GM12878 (cell line): ENCODE measurements around the gene ESRP2. TPM values are rescaled to one million over a fixed set of nuclear protein-coding genes. Genes with fewer than 3 reads are reported as not detected.

Source experiments
- ATAC-seq: fragments of 200-7000 bp; cut with Tn5 transposase; 3 replicates; pipeline ENCODE4 v1.9.1; 2020; ENCODE audit warnings: mild to moderate bottlenecking, moderate library complexity
- BruUV-seq: library from RNA; stranded (reverse); fragments of 400-500 nt; replicated peaks from 2 replicates; lab custom pipeline; 2021; lab: Mats Ljungman, UMichigan
- CTCF ChIA-PET: fragments of 300-600 bp; sonication (Branson Sonifier 250); formaldehyde crosslinking; extraction: SDS; loops from one replicate; lab custom pipeline; 2021; ENCODE audit warnings: inconsistent platforms; lab: Yijun Ruan, JAX
- POLR2A ChIA-PET: fragments of 350-600 bp; formaldehyde crosslinking; extraction: SDS; loops from one replicate; lab custom pipeline; 2021; ENCODE audit warnings: inconsistent platforms; lab: Charles Lee
- RAD21 ChIA-PET: fragments of 300-600 bp; sonication (Branson Sonifier 250); formaldehyde crosslinking; loops from one replicate; lab custom pipeline; 2023; ENCODE audit warnings: antibody characterized with exemption; ENCODE audit not compliant: unreplicated experiment; lab: Charles Lee
- SMC1A ChIA-PET: fragments of 300-600 bp; sonication (Branson Sonifier 250); formaldehyde crosslinking; loops from one replicate; lab custom pipeline; 2023; ENCODE audit not compliant: unreplicated experiment, uncharacterized antibody; lab: Charles Lee
- DNase-seq: peaks from one replicate; pipeline ENCODE4 v3.0.0-alpha.2; 2011; ENCODE audit warnings: low read depth, low spot score
- FAIRE-seq: peaks from 3 replicates; lab custom pipeline; 2011; peaks lifted over from hg19 to GRCh38; lab: Jason Lieb, UNC
- H2AFZ ChIP-seq: 2 replicates; pipeline ENCODE4 v1.6.0; 2011; ENCODE audit warnings: low read depth, low read length, control low read depth; ENCODE audit not compliant: control insufficient read depth
- H3K27ac ChIP-seq: 2 replicates; pipeline ENCODE4 v1.5.1; 2011; ENCODE audit warnings: control low read depth; ENCODE audit not compliant: control insufficient read depth, insufficient read depth
- H3K27me3 ChIP-seq, 2 experiments: replicated peaks in 1 of 2; 2 replicates each; pipeline versions ENCODE4 v1.6.0 to v1.6.1; 2011; ENCODE audit warnings: low read length in 1 of 2; ENCODE audit not compliant: control insufficient read depth in 2 of 2, insufficient read depth in 2 of 2
- H3K36me3 ChIP-seq, 2 experiments: 2 replicates each; pipeline ENCODE4 v1.5.1; 2011; ENCODE audit warnings: low read length in 1 of 2; ENCODE audit not compliant: control insufficient read depth in 2 of 2, insufficient read depth in 2 of 2
- H3K4me1 ChIP-seq: 2 replicates; pipeline ENCODE4 v1.6.1; 2011; ENCODE audit warnings: mild to moderate bottlenecking, low read length, moderate library complexity, mixed read lengths; ENCODE audit not compliant: control insufficient read depth, insufficient read depth
- H3K4me2 ChIP-seq: 2 replicates; pipeline ENCODE4 v1.6.0; 2011; ENCODE audit warnings: control low read depth; ENCODE audit not compliant: control insufficient read depth, insufficient read depth
- H3K4me3 ChIP-seq: fragments of 200-600 bp; sonication (generic); 2 replicates; pipeline ENCODE4 v1.5.1; 2016
- H3K79me2 ChIP-seq: 2 replicates; pipeline ENCODE4 v1.6.0; 2011; ENCODE audit warnings: low read length; ENCODE audit not compliant: control insufficient read depth, insufficient read depth
- H3K9ac ChIP-seq: 2 replicates; pipeline ENCODE4 v1.8.0; 2011; ENCODE audit warnings: low read length, control low read depth, mixed read lengths; ENCODE audit not compliant: control insufficient read depth, insufficient read depth
- H3K9me3 ChIP-seq: replicated peaks from 3 replicates; pipeline ENCODE4 v1.5.1; 2011; ENCODE audit warnings: mild to moderate bottlenecking, low read length; ENCODE audit not compliant: control insufficient read depth, insufficient read depth
- H4K20me1 ChIP-seq: 2 replicates; pipeline ENCODE4 v1.6.0; 2011; ENCODE audit not compliant: control insufficient read depth, insufficient read depth
- ATF2 ChIP-seq: IDR thresholded peaks from 2 replicates; pipeline ENCODE4 v1.6.1; 2012; ENCODE audit warnings: low read length, inconsistent platforms
- ATF3 ChIP-seq: IDR thresholded peaks from 2 replicates; pipeline ENCODE4 v1.6.1; 2011; ENCODE audit warnings: low read depth, mild to moderate bottlenecking, low read length, moderate library complexity, borderline replicate concordance; ENCODE audit errors: extremely low read depth
- CHD1 ChIP-seq: IDR thresholded peaks from 2 replicates; pipeline ENCODE4 v1.6.1; 2012; ENCODE audit warnings: low read depth, low read length, improper control_type of control experiment
- JUND ChIP-seq: IDR thresholded peaks from 2 replicates; pipeline ENCODE4 v1.6.1; 2012; ENCODE audit warnings: low read depth, mild to moderate bottlenecking, low read length, improper control_type of control experiment, moderate library complexity
- KLF5 ChIP-seq: fragments of 450-650 bp; IDR thresholded peaks from 2 replicates; pipeline ENCODE4 v1.6.1; 2014; ENCODE audit warnings: mild to moderate bottlenecking; ENCODE audit not compliant: partially characterized antibody
- NR2C1 ChIP-seq: fragments of 450-650 bp; IDR thresholded peaks from 2 replicates; pipeline ENCODE4 v1.6.1; 2017; ENCODE audit warnings: antibody characterized with exemption, mild to moderate bottlenecking, moderate library complexity
- SP1 ChIP-seq: IDR thresholded peaks from one replicate; pipeline ENCODE4 v1.6.1; 2011; ENCODE audit warnings: low read depth, low read length
- SUZ12 ChIP-seq: fragments of 200-600 bp; sonication (generic); IDR thresholded peaks from one replicate; pipeline ENCODE4 v1.6.1; 2018; ENCODE audit warnings: antibody characterized with exemption, mild to moderate bottlenecking; ENCODE audit not compliant: unreplicated experiment
- ZSCAN29 ChIP-seq: fragments of 450-650 bp; IDR thresholded peaks from 2 replicates; pipeline ENCODE4 v1.6.1; 2017; ENCODE audit warnings: mild to moderate bottlenecking, moderate library complexity
- WGBS: methylation state at CpG from one replicate; pipeline ENCODE4 v1.1.6; 2016; ENCODE audit warnings: low lambda C conversion rate; ENCODE audit not compliant: insufficient replicate concordance, insufficient coverage; ENCODE audit errors: missing lambda C conversion rate; 5-methylcytosine and 5-hydroxymethylcytosine counted together
- in situ Hi-C: fragments of 300-500 bp; cut with MboI; formaldehyde crosslinking; loops from 9 replicates; pipeline ENCODE4 v1.14.3; 2018; ENCODE audit warnings: mixed read lengths
- intact Hi-C: fragments of 100-400 bp; cut with micrococcal nuclease; formaldehyde crosslinking; loops from one replicate; pipeline ENCODE4 v1.14.2; 2022; ENCODE audit not compliant: unreplicated experiment
- polyA plus RNA-seq, 11 experiments: library from polyadenylated mRNA; depleted of rRNA in 4 of 11; unstranded in 6 of 11; stranded (reverse) in 5 of 11; fragments of >200 nt; fragmentation: Nextera tagmentation in 4 of 11; fragmentation: Illumina TruSeq in 1 of 11; extraction: Ambion mirVana in 4 of 11; extraction: Trizol in 1 of 11; gene quantifications; 1 replicate in 1 of 11; 2 replicates in 10 of 11; pipeline versions ENCODE4 v1.2.1 to v1.2.3, GENCODE V29; 2011 to 2016; ENCODE audit warnings: inconsistent platforms in 2 of 11, missing spikeins in 2 of 11, low read depth in 1 of 11
- total RNA-seq, 4 experiments: library from RNA; depleted of rRNA in 3 of 4; stranded (reverse); fragments of >200 nt in 3 of 4; fragmentation: Illumina TruSeq in 1 of 4; extraction: Trizol in 1 of 4; gene quantifications; 2 replicates each; pipeline versions ENCODE4 v1.2.1 to v1.2.3, GENCODE V29; 2013 to 2021

ESRP2 gene
- total and polyA plus RNA-seq, 10 of the 15 experiments (the other 5 are each of a cell fraction or from before 2014, with no cell fraction given): 0.04 to 0.64 (median 0.08) TPM; not detected in 3

GRCh38 chr16:68236826-68237242 is 907 bp upstream of the ESRP2 start:
- Histone ChIP-seq H3K27ac (peak overlapping the region; percentile 14; the same call in 1 of the 2 replicates), H4K20me1 (no peaks in the 10 kb centered on the region), H3K4me3 (peak overlapping the region; percentile 62), H2AFZ (peak overlapping the region; percentile 97), H3K36me3 (no peaks in the 10 kb centered on the region), H3K9me3 (no peaks in the 10 kb centered on the region), H3K4me1 (peaks cover 11% of the 10 kb centered on the region), H3K79me2 (no peaks in the 10 kb centered on the region), H3K9ac (peak overlapping the region; percentile 68), H3K27me3 (no peaks in the 10 kb centered on the region), H3K4me2 (peak overlapping the region; percentile 98)
- POLR2A ChIA-PET: interaction anchor here (0.5 to 1.3 kb wide), 5 partner anchors 8 to 182 kb away, joined by 3 to 4 read pairs (median 3); partner anchors contain the start of gene NFATC3
- SMC1A ChIA-PET: interaction anchor here (1.0 to 3.2 kb wide), 4 partner anchors 9 to 152 kb away, joined by 3 to 18 read pairs (median 12); partner anchors contain the start of gene NFATC3
- no peak for DNase-seq
- no peak for FAIRE-seq
- RAD21 ChIA-PET: interaction anchor here (0.7 to 2.9 kb wide), 8 partner anchors 10 to 152 kb away, joined by 3 to 22 read pairs (median 3); partner anchors contain the start of genes NFATC3 and SLC7A6
- peak; percentile 17 for ATAC-seq
- CTCF ChIA-PET: interaction anchor here (0.6 to 3.5 kb wide), 9 partner anchors 9 to 474 kb away, joined by 3 to 26 read pairs (median 4); partner anchors contain the start of gene PLA2G15
- in situ Hi-C loops: no loop called here
- no TSS peak for BruUV-seq
- 17% methylated on average over 21 of the region's 21 CpGs for WGBS
- TF ChIP-seq KLF5 (no peak), CHD1 (no peak), JUND (no peak), ZSCAN29 (no peak), NR2C1 (no peak), ATF2 (no peak), ATF3 (no peak), SUZ12 (no peak), SP1 (no peak)
- intact Hi-C loops: loop anchor here (1.0 kb wide), 1 partner anchor 91 kb away; no protein-coding TSS in a partner anchor
